GM11168 (cell line): ENCODE measurements around the gene PCAT6.
"Not testable (repeated sequence)": the region's sequence is repeated elsewhere in the genome, so short reads cannot be mapped to it uniquely, and the experiment has no call there.

ENCODE experiments used
- in situ Hi-C: fragments of 300-500 bp; cut with MboI; formaldehyde crosslinking; loops from one replicate; pipeline ENCODE4 v1.12.0; 2022; ENCODE audit warnings: low sequenced_read_pairs; ENCODE audit not compliant: unreplicated experiment

Gene PCAT6

DNA sequence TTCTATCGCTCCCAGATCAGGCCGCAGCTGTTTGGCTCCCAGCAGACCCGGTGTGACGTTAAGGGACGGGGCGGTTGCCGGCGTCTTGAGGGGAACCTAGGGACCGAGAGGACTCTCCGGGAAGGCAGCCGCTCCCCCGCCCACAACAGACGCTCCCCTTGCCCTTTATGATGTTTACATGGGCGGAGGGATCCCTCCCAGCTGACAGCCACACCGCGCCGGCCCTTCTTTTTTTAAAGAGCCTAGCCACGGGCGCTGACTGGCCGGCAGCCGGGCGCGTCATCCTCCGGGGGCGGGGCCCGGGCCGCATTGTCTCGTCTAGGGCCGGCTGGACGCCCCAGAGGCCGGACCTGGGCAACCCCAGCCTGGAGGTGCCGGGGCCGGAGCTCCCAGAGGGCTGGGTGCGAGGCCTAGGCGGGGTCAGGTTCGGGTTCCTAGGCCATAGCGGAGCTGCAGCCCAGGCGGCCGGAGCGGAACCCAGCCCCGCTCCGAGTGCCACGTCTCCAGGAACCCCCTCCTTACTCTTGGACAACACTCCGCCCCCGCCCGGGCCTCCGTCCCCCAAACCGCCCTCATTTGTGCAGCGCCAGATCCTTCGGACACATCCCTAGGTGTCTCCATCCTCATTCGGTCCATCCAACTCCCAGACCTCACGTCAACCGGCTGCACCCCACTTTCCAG is at the start of gene PCAT6:
Gene PCAT6 (plus strand): TSS at position 340 of the 681 bp plus-strand sequence.
- in situ Hi-C loops = no loop called here

DNA sequence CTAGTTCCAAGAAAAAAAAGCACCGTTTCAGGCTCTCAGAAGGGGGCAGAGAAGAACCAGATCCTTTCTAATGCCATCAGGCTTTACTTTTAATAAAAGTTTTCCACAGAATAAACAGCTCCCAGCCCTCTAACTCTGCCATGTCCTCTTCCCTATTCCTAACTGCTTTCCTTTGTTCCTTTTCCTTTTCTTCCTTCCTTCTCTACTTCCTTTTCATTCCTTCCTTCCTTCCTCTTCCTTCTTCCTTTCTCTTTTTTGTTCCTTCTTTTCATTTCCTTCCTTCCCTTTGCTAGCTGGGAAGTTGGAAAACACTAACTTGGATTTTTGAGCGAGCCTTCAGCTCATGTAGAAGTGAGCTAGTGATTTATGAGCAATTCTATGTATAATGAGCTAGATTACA is 48.7 kb upstream of the PCAT6 start:
- in situ Hi-C loops = no loop called here

DNA sequence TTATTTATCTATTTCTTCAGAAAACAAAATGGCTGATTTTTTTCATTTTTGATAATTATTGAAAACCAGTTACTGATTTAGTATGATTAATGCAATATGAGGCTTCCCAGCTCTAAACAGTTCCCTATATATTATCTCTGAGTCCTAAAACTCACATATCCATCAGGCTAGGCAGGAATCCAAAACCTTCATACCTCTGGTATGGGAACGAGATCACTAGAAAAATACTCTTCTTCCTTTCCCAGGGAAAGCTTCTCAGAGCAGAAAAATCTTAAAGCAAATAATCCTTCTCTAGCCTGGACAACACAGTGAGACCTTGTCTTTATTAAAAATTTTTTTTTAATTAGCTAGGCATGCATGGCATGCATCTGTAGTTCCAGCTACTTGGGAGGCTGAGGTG is 45.0 kb upstream of the PCAT6 start:
- in situ Hi-C loops = no loop called here

DNA sequence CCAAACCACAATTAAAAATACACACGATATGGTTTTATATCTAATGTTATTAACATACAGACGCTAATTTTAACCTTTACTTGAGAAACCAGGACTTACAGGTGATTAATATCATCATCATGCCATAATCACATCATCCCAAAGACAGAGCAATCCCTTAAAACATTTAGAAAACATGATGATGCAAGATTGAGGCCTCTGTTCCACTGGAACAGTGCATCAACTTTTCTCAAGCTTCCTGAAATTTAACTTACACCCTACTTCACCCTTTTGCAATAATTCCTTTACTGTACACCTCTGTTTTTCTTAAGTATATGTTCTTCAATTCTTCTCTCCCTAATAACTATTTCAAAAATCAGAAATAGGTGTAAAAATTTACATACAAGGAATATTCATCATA is 40.6 kb upstream of the PCAT6 start:
- in situ Hi-C loops = no loop called here

DNA sequence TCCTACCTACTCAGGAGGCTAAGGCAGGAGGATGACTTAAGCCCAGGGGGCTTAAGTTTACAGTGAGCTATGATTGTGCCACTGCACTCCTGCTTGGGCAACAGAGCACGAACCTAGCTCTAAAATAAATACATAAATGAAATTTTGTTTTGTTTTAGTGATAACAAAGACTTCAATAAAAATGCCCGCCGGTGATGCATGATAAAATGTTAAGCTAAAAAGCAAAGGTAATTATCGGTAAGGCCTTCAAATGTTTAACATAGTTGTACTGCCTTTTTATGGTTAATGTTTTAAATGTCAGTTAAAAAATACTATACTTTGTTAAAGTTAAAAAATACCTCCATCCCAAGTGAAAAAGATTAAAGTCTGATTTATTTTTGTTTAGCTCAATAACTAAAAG is 29.6 kb upstream of the PCAT6 start:
- in situ Hi-C loops = no loop called here

DNA sequence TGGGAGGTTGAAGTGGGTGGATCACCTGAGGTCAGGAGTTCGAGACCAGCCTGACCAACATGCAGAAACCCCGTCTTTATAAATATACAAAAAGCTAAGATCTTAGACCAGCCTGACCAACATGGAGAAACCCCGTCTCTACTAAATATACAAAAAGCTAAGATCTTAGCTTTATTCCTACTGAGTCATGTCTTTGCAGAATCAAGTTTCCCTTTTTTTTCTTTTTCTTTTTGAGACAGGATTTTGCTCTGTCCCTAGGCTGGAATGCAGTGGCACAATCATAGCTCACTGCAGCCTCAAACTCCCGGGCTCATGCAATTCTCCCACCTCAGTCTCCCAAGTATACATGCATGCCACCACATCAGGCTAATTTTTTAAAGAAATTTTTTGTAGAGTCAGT is 23.9 kb upstream of the PCAT6 start:
- in situ Hi-C loops = no loop called here

DNA sequence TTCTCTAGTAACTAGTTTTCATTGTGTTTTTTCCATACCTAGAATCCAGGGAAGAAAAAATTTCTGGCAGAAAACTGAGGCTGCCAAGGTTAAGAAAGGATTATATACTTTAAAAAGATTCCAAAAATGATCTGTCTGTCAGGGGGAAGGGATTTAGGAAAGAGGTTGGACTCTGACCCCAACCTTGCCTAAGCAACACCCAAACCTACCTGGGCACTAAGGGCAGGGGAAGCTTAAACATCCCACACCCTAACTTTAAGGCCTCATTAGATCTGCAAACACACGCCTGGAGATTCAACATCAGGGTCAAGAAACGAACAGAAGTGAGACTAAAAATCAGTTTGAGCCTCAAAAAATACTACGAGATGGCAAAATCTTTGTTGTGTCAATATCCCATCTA is 22.0 kb upstream of the PCAT6 start:
- in situ Hi-C loops = no loop called here

DNA sequence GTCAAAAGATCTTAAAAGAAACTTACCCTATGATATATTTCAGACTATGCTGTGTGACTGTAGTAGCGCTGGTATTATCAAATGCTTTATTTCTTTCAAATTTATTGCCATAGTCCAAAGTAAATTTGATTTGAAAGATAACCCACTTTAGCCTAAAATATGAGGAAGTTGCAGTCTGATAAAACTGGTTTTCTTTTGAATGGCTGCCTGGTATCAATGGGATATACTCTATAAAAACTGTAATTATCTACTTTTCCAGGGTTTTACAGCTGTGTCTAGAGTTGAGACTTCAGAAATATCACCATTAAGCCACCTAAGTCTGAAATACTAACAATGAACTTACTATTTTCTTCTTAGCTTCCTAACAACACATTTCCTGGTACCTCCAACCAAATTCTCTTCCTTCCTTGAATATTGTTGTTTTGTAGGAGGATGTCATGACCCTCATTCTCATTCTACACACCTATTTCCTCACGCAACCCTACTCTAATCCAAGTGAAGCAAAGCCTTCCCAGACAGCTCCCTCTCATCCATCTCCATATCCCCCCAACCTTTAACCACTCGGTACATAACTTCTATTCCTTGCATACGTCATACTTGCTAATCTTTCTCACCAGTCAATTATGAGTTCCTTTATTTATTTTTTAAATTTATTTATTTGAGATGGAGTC is 19.5 kb upstream of the PCAT6 start:
- in situ Hi-C loops = no loop called here

DNA sequence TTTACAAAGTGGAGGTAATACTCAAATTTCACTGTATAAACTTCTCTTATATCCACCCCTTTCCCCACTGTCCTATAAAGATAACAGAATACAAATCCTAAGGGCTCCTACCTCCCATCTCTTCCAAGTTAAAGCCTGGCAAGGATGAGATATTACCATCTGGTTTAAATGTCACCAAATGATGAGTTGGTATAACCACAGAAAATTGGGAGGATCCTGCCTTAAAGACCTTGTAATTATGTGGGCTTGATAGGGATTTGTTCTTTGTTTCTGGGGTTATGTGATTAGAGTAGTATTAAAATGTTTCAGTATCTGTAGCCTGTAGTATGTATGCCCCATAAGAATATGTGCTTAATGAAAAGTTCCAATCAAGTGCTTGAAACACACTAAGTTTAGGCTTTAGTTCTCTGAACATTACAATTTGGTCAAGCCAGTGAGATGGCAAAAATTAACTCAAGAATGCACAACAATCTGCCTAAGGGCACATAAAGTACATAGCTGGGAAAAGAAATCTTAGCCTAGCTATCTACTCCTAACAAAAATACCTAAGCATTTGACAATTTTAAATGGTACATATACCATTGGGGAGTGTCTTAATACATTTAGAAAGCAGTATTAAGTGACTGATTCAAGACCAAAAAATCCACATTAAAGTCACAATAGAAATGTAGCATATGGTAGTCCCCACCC is 16.6 kb upstream of the PCAT6 start:
- in situ Hi-C loops = no loop called here

DNA sequence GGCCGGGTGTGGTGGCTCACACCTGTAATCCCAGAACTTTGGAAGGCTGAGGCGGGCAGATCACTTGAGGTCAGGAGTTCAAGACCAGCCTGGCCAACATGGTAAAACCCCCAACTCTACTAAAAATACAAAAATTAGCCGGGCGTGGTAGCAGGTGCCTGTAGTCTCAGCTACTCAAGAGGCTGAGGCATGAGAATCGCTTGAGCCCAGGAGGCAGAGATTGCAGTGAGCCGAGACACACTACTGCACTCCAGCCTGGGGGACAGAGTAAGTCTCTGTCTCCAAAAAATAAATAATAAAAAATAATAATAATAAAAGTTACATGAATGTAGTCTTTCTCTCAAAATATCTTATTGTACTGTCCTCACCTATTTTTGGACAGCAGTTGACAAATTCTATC is 15.8 kb upstream of the PCAT6 start:
- in situ Hi-C loops = not testable (repeated sequence)

DNA sequence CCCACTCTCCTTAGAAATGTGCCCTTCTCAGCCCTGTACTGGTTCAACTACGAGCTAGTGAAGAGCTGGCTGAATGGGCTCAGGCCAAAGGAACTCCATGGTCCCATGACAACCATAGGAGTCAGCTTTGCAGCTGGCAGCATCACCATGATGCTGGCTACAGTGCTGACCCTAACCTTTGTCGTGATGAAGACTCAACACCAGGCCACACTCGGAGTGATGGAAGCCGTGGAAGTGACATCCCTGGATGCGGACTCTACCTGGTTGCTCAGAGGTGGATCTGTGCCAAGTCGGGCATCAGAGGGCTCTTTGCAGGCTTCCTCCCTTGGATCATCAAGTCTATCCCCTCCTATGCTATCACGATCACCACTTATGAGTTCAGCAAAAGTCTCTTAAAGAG is 14.1 kb upstream of the PCAT6 start:
- in situ Hi-C loops = no loop called here

DNA sequence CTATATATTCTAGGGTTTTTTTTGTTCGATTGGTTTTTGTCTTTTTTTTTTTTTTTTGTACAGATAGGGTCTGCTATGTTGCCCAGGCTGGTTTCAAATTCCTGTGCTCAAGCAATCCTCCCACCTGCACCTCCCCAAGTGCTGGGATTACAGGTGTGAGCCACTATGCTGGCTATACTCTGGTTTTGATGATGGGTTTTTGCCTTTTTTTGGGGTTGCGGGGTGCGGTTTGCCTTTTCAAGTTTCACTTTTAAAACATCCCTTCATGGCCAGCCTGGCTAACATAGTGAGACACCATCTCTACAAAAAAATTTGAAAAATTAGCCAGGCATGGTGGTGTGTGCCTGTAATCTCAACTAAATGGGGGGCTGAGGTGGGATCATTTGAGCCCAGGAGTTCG is 12.5 kb upstream of the PCAT6 start:
- in situ Hi-C loops = no loop called here

DNA sequence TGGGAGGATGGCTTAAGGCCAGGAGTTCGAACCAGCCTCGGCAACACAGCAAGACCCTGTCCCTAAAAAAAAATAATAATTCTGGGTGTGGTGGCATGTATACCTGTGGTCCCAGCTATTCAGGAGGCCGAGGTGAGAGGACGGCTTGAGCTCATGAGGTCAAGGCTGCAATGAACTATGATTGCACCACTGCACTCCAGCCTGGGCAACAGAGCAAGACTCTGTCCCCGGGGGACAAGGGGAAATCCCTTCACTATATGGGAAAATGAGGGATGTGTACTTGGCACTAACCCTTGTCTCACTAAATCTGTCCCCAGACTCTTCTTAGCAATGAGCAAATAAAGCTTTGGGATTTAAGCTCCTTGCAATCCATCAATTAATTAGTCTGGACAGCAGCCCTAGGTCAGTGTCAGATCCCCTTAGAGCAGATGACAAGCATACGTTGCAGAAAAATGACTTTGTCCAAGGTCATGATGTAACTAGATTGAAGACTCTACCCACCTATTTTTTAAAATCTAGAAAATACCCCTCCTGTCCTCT is 11.9 kb upstream of the PCAT6 start:
- in situ Hi-C loops = no loop called here

DNA sequence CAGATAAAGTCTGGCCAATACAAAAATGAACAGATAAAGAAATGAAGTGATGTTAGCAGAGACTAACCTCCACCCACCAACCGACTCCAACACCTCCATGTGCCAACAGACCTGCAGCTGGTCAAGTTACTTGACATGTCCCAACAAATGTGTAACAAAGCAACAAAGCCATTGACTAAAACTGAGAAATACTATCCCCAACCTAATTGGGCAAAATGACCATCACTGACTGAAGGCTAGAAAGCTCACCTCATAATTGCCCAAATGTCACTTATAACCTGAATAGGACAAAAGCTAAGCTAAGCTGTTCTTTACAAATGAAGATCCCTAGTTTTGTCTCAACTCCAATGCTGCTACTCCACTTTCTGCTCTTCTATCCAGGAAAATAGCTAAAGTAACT is 10.0 kb upstream of the PCAT6 start:
- in situ Hi-C loops = no loop called here

DNA sequence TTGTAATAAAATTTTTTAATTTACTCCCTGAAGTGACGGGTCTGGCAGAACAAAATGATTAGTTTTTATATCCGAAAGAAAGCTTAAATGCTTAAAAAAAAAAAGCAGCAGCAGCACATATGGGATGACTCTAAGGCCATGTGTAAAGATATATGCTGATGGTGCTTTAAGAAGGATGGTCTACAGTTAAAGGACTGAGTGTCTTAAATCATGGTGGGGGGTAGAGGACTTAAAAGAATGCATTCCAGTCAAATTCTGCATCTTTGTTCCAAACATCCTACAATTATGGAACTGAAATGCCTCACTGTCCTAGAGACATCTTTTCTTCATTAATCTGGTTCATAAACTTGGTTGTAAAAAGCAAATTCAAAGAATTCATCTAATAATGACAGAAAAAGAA is 9.6 kb upstream of the PCAT6 start:
- in situ Hi-C loops = no loop called here

DNA sequence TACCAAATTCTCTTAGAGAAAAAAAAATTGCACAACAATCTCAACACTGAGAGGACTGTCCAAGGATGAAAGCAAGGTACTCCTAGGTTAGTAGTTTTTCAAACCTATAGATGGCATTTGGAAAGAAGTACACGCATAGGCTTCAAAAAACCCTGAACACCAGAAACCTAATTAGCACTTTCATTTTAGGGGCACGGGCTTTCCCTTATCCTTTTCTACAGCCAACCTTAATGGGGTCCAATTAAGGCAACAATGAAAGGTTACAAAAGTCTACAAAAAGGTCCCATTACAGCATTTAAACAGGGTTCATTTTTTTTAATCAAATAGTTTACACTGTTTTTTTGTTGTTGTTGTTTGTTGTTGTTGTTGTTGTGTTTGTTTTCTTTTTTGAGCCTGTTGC is 8.7 kb upstream of the PCAT6 start:
- in situ Hi-C loops = no loop called here

DNA sequence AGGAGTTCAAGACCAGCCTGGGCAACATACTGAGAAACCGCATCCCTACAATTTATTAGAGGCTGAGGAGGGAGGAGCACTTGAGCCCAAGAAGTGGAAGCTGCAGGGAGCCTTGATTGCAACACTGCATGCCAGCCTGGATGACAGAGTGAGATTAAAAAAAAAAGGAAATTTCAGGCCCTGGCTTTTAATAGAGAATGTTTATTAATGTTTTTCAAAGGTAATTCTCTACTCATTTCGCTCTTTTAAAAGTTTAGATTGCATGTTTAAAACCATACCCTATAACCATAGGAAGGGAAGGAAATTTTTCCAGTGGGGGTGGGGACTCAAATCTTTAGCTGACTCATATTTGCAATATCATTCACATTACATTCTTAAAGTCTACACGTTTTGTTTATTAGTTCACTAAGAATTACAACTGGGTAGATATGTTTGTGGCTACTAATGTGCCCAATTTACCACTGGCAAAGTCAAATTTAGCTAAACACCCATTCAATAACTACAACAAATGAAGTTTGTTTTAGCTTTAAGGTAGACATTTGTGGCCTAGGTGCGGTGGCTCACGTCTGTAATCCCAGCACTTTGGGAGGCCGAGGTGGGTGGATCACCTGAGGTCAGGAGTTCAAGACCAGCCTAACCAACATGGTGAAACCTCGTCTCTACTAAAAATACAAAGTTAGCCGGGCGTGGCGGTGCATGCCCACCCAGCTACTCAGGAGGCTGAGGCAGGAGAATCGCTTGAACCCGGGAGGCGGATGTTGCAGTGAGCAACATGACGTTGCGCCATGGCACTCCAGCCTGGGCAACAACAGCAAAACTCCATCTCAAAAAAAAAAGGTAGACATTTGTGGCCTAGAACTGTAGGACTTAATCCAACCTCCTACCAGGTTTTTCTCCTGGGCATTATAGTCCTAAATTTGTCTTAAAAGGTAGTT is 7.5 kb upstream of the PCAT6 start:
- in situ Hi-C loops = no loop called here

DNA sequence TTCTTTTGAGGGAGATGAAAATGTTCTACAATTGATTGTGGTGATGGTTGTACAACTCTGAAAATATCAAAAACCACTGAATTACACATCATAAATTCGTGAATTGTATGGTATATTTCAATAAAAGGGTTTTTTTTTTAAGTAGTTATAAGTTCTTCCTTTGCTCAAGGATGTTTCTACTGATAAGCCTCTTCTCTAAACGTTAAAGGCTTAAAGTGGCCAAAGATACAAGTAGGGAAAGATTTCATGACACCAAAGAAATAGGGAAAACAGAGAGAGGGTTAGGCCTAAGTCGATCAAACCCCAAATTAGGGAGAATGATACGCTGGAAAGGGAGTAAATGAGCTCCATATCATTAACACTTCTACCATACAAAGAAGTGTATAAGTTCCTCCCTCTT is 6.6 kb upstream of the PCAT6 start:
- in situ Hi-C loops = no loop called here

DNA sequence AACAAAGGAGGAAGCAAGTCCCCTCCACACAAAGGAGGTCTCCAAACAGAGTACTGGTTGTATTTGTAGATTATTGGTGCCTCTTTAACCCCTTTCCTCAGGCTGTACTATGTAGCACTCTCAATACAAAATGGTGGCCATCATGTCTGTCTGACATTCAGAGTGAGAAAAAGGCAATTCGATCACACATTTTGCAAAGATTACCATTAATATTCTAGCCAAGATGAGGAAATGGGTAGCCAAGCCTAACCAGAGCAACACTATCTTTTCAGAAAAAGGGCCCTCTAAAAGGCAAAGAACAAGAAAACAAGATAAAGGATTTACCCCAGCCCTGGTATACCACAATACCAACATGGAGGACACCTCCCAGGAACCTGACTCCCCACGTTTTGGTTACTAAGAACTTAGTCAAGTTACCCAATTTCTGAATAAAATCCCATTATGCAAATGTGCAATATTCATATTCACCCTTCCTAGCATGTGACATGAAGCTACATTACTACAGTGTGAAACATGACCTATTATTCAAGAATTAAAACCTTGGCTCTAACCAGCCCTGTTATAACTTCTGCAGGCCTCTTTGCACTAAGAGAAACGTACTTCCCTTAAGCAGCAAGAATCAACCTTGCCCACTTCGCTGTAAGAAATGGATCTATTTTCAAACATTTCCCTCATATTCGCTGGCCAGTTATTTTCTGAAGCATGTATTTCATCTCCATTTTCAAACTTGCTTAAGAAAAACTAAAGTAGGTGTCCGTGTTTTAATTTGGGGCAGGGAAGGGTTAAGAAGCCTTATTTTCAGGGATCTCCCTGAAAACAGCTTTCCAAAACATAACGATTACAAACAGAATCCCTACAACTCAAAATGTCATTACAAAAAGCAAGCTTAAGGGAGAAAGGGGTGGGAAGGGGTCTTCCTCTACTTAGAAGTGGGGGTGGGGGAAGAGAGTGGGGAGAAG is 4.6 kb upstream of the PCAT6 start:
- in situ Hi-C loops = no loop called here
